ENCODE results near the gene BATF2.

The BATF2 gene

DNA sequence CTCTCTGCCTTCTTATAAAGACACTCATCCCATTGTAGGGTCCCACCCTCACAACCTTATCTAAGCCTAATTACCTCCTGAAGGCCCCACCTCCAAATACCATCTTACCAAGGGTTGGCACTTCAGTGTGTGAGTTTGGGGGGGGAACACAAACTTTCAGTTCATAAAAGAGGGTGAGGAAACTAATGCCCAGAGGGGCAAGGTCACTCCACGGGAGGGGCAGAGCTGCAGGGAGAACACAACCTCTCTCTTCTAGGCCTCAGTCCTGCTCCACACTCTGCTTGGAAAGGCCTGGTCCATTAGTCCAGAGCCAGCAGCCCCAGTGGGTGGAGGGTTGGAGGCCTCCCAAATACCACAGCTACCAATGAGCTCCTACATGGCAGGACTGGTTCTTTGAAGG, 2.7 kb upstream of the BATF2 start:
- no peak overlapping the region for H3K4me3 ChIP-seq (replicated peaks; ENCODE audit: low read depth, low read length)
- no peaks in the 10 kb centered on the region for H3K36me3 ChIP-seq (ENCODE audit: control insufficient read depth, insufficient read depth, low read length)
- TF ChIP-seq, protein P1, sequence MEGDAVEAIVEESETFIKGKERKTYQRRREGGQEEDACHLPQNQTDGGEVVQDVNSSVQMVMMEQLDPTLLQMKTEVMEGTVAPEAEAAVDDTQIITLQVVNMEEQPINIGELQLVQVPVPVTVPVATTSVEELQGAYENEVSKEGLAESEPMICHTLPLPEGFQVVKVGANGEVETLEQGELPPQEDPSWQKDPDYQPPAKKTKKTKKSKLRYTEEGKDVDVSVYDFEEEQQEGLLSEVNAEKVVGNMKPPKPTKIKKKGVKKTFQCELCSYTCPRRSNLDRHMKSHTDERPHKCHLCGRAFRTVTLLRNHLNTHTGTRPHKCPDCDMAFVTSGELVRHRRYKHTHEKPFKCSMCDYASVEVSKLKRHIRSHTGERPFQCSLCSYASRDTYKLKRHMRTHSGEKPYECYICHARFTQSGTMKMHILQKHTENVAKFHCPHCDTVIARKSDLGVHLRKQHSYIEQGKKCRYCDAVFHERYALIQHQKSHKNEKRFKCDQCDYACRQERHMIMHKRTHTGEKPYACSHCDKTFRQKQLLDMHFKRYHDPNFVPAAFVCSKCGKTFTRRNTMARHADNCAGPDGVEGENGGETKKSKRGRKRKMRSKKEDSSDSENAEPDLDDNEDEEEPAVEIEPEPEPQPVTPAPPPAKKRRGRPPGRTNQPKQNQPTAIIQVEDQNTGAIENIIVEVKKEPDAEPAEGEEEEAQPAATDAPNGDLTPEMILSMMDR (IDR thresholded peaks at IDR 0.05; ENCODE audit: insufficient read depth, low read length, poor library complexity, severe bottlenecking): no peak
- no peak for DNase-seq (ENCODE audit: extremely low read depth, insufficient read length)
- no peaks in the 10 kb centered on the region for H3K27me3 ChIP-seq (replicated peaks; ENCODE audit: control insufficient read depth, insufficient read depth, low read length)

DNA sequence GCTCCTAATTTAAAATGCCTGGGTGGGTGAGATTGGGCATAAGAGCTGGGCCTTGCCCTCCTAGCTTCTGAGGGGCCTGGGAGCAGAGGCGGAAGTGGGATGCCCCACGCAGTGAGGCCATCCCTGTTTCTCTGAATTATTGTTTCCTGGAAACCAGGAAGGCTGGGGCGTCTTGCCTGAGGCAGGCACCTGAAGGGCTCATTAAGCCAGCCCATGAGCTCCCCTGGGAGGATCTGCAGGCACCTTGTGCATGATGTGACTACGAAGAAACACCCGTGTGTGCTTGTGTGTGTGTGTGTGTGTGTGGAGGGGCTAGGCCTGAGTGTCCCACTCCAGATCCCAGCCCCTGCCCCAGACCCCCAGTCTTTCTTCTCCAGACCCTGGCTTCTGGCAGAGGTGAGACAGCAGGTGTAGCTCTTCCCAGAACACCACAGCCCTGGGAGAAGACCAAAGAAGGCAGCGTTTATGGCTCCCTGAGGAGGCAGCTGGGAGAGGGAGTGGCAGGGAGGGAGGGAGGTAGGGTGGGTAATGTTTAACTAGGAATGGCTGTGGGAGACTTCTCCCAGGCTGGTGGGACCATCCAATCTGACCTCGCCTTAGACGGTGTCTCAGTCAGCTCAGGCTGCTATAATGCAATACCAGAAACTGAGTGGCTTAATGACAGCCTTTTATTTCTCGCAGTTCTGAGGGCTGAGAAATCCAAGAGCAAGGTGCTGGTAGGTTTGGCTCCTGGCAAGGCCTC, 2.1 kb upstream of the BATF2 start:
- TF ChIP-seq, protein P1 (IDR thresholded peaks at IDR 0.05; ENCODE audit: insufficient read depth, low read length, poor library complexity, severe bottlenecking): no peak
- no peaks in the 10 kb centered on the region for H3K36me3 ChIP-seq (ENCODE audit: control insufficient read depth, insufficient read depth, low read length)
- H3K4me3 ChIP-seq (replicated peaks; ENCODE audit: low read depth, low read length): no peak overlapping the region
- no peak for DNase-seq (ENCODE audit: extremely low read depth, insufficient read length)
- no peaks in the 10 kb centered on the region for H3K27me3 ChIP-seq (replicated peaks; ENCODE audit: control insufficient read depth, insufficient read depth, low read length)

DNA sequence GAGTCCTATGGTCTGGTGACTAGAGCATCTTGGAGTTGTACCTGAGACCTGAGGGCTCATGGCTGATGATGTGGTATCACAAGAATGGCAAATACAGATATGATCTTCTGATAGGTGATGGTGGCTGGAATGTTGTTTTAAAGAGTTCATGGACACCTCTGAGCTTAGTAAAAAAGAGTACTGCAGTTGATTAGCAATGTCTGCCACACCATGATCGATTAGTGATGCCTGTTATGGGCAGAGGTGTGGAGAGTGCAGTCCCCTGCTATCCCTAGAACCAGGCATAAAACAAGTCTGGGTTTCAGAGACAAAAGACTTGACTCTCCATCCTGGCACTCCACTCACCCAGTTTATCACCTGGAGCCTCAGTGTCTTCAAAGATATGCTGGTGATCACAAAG, 1.4 kb upstream of the BATF2 start:
- DNase-seq (ENCODE audit: extremely low read depth, insufficient read length): no peak
- no peaks in the 10 kb centered on the region for H3K36me3 ChIP-seq (ENCODE audit: control insufficient read depth, insufficient read depth, low read length)
- H3K4me3 ChIP-seq (replicated peaks; ENCODE audit: low read depth, low read length): no peak overlapping the region
- TF ChIP-seq, protein P1 (IDR thresholded peaks at IDR 0.05; ENCODE audit: insufficient read depth, low read length, poor library complexity, severe bottlenecking): no peak
- no peaks in the 10 kb centered on the region for H3K27me3 ChIP-seq (replicated peaks; ENCODE audit: control insufficient read depth, insufficient read depth, low read length)

DNA sequence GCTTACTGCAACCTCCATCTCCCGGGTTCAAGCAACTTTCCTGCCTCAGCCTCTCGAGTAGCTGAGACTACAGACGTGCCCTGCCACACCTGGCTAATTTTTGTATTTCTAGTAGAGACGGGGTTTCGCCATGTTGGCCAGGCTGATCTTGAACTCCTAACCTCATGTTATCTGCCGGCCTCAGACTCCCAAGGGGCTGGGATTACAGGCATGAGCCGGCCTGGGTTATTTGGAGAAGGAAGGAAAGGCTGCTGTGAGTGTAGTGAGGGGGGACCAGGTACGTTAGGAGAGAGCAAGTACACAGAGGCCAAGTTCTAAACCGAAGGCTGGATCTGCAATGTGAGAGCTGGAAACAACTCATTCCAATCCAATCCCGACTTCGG, 453 bp downstream of the BATF2 start:
- Histone ChIP-seq H3K4me3 (replicated peaks; ENCODE audit: low read depth, low read length) (no peak overlapping the region), H3K36me3 (ENCODE audit: control insufficient read depth, insufficient read depth, low read length) (no peaks in the 10 kb centered on the region), H3K27me3 (replicated peaks; ENCODE audit: control insufficient read depth, insufficient read depth, low read length) (no peaks in the 10 kb centered on the region)
- TF ChIP-seq, protein P1 (IDR thresholded peaks at IDR 0.05; ENCODE audit: insufficient read depth, low read length, poor library complexity, severe bottlenecking): no peak
- DNase-seq (ENCODE audit: extremely low read depth, insufficient read length): no peak

DNA sequence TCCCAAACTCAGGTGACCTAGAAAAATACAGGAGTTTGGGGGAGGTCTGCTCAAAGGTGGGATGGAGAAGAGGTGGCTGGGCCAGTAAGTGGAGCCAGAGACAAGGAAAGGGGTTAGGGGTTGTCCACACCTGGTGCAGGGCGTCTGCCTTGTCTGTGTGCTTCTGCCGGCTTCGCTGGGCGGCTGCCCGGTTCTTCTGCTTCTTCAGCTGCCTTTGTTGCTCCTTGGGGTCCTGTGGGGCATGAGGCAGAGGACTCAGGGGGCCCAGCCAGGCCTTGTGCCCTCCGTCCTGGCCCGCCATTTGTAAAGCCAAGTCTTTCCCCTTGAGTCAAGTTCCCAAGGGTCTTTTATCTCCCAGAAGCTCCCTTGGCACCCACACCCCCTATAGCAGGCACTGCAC, 2.5 kb downstream of the BATF2 start:
- Histone ChIP-seq H3K27me3 (replicated peaks; ENCODE audit: control insufficient read depth, insufficient read depth, low read length) (no peaks in the 10 kb centered on the region), H3K36me3 (ENCODE audit: control insufficient read depth, insufficient read depth, low read length) (no peaks in the 10 kb centered on the region), H3K4me3 (replicated peaks; ENCODE audit: low read depth, low read length) (no peak overlapping the region)
- no peak for DNase-seq (ENCODE audit: extremely low read depth, insufficient read length)
- TF ChIP-seq, protein P1 (IDR thresholded peaks at IDR 0.05; ENCODE audit: insufficient read depth, low read length, poor library complexity, severe bottlenecking): no peak

Measured in GM06990 (cell line).